ENCODE results near the gene ACTN1. TPM values are rescaled to one million over a fixed set of nuclear protein-coding genes. Genes with fewer than 3 reads are reported as not detected.

The ACTN1 gene
- total RNA-seq, 2 experiments from 2014 or later, result 73.8 to 73.9 TPM

GRCh38 chr14:68940614-68941185 lies 38.4 kb downstream of the ACTN1 start:
- ChIA-PET POLR2A (no interaction called here), CTCF (no interaction called here)

- ChIA-PET CTCF (no interaction called here), POLR2A (no interaction called here)
Measured at GRCh38 chr14:68939893-68940613, 39.0 kb downstream of the ACTN1 start.

- CTCF ChIA-PET, result interaction anchor here (0.7 kb wide), 1 partner anchor 128 kb away, joined by 3 read pairs; no protein-coding TSS in a partner anchor
Measured at GRCh38 chr14:68939181-68939892, 39.8 kb downstream of the ACTN1 start.

GRCh38 chr14:68938271-68939150 lies 40.6 kb downstream of the ACTN1 start:
- CTCF ChIA-PET, result interaction anchor here (0.7 kb wide), 1 partner anchor 129 kb away, joined by 3 read pairs; no protein-coding TSS in a partner anchor

More at GRCh38 chr14:68939181-68939892, 39.8 kb downstream of the ACTN1 start:
- POLR2A ChIA-PET, result no interaction called here

GRCh38 chr14:68937471-68938270 lies 41.4 kb downstream of the ACTN1 start:
- ChIA-PET CTCF (interaction anchor here (1.9 kb wide), 1 partner anchor 14 kb away, joined by 4 read pairs; no protein-coding TSS in a partner anchor), POLR2A (no interaction called here)

More at GRCh38 chr14:68938271-68939150, 40.6 kb downstream of the ACTN1 start:
- POLR2A ChIA-PET, result no interaction called here

GRCh38 chr14:68936980-68937379 lies 42.1 kb downstream of the ACTN1 start:
- ChIA-PET POLR2A (no interaction called here), CTCF (interaction anchor here (0.7 to 1.9 kb wide), 2 partner anchors 10 to 13 kb away, joined by 3 to 4 read pairs; no protein-coding TSS in a partner anchor)

GRCh38 chr14:68936476-68936875 lies 42.6 kb downstream of the ACTN1 start:
- POLR2A ChIA-PET, result no interaction called here
- CTCF ChIA-PET, result interaction anchor here (0.7 to 1.9 kb wide), 2 partner anchors 11 to 13 kb away, joined by 3 to 4 read pairs; no protein-coding TSS in a partner anchor

- CTCF ChIA-PET, result interaction anchor here (1.9 kb wide), 1 partner anchor 12 kb away, joined by 4 read pairs; no protein-coding TSS in a partner anchor
- POLR2A ChIA-PET, result no interaction called here
Measured at GRCh38 chr14:68935761-68936214, 43.3 kb downstream of the ACTN1 start.

- ChIA-PET POLR2A (no interaction called here), CTCF (interaction anchor here (0.7 kb wide), 1 partner anchor 561 kb away, joined by 3 read pairs; no protein-coding TSS in a partner anchor)
Measured at GRCh38 chr14:68934066-68934465, 45.0 kb downstream of the ACTN1 start.

GRCh38 chr14:68932686-68933085 lies 46.4 kb downstream of the ACTN1 start:
- CTCF ChIA-PET, result no interaction called here

GRCh38 chr14:68932231-68932630 lies 46.9 kb downstream of the ACTN1 start:
- POLR2A ChIA-PET, result interaction anchor here (0.6 kb wide), 1 partner anchor 1049 kb away, joined by 5 read pairs; no protein-coding TSS in a partner anchor
- CTCF ChIA-PET, result interaction anchor here (0.6 kb wide), 1 partner anchor 10 kb away, joined by 3 read pairs; no protein-coding TSS in a partner anchor

More at GRCh38 chr14:68932686-68933085, 46.4 kb downstream of the ACTN1 start:
- POLR2A ChIA-PET, result no interaction called here

GRCh38 chr14:68931474-68932051 lies 47.5 kb downstream of the ACTN1 start:
- POLR2A ChIA-PET, result interaction anchor here (0.6 kb wide), 1 partner anchor 1049 kb away, joined by 5 read pairs; no protein-coding TSS in a partner anchor
- CTCF ChIA-PET, result interaction anchor here (0.6 kb wide), 1 partner anchor 9 kb away, joined by 3 read pairs; no protein-coding TSS in a partner anchor

GRCh38 chr14:68931063-68931462 lies 48.0 kb downstream of the ACTN1 start:
- ChIA-PET POLR2A (no interaction called here), CTCF (no interaction called here)

- POLR2A ChIA-PET, result no interaction called here
- CTCF ChIA-PET, result no interaction called here
Measured at GRCh38 chr14:68929623-68930307, 49.3 kb downstream of the ACTN1 start.

GRCh38 chr14:68928770-68929550 lies 50.1 kb downstream of the ACTN1 start:
- ChIA-PET CTCF (no interaction called here), POLR2A (no interaction called here)

GRCh38 chr14:68927956-68928675 lies 51.0 kb downstream of the ACTN1 start:
- POLR2A ChIA-PET, result no interaction called here
- CTCF ChIA-PET, result no interaction called here
